Measurements from ENCODE around the gene GAMT.

GAMT gene

GRCh38 chr19:1395194-1396018 is 5.9 kb downstream of the GAMT start:
- DNase-seq (ENCODE audit: low read depth) = no peak
- TF ChIP-seq, protein P1, sequence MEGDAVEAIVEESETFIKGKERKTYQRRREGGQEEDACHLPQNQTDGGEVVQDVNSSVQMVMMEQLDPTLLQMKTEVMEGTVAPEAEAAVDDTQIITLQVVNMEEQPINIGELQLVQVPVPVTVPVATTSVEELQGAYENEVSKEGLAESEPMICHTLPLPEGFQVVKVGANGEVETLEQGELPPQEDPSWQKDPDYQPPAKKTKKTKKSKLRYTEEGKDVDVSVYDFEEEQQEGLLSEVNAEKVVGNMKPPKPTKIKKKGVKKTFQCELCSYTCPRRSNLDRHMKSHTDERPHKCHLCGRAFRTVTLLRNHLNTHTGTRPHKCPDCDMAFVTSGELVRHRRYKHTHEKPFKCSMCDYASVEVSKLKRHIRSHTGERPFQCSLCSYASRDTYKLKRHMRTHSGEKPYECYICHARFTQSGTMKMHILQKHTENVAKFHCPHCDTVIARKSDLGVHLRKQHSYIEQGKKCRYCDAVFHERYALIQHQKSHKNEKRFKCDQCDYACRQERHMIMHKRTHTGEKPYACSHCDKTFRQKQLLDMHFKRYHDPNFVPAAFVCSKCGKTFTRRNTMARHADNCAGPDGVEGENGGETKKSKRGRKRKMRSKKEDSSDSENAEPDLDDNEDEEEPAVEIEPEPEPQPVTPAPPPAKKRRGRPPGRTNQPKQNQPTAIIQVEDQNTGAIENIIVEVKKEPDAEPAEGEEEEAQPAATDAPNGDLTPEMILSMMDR (IDR thresholded peaks at IDR 0.05; ENCODE audit: low read depth, low read length) = no peak
- TF ChIP-seq MYC (IDR thresholded peaks at IDR 0.05; ENCODE audit: low read depth, low read length) (no peak), MAX (IDR thresholded peaks at IDR 0.05; ENCODE audit: low read depth, low read length) (no peak), POLR2A (IDR thresholded peaks at IDR 0.05; ENCODE audit: extremely low read depth, insufficient read length) (no peak)
- H3K4me3 ChIP-seq (ENCODE audit: low read depth, low read length) = no peak overlapping the region

DNA sequence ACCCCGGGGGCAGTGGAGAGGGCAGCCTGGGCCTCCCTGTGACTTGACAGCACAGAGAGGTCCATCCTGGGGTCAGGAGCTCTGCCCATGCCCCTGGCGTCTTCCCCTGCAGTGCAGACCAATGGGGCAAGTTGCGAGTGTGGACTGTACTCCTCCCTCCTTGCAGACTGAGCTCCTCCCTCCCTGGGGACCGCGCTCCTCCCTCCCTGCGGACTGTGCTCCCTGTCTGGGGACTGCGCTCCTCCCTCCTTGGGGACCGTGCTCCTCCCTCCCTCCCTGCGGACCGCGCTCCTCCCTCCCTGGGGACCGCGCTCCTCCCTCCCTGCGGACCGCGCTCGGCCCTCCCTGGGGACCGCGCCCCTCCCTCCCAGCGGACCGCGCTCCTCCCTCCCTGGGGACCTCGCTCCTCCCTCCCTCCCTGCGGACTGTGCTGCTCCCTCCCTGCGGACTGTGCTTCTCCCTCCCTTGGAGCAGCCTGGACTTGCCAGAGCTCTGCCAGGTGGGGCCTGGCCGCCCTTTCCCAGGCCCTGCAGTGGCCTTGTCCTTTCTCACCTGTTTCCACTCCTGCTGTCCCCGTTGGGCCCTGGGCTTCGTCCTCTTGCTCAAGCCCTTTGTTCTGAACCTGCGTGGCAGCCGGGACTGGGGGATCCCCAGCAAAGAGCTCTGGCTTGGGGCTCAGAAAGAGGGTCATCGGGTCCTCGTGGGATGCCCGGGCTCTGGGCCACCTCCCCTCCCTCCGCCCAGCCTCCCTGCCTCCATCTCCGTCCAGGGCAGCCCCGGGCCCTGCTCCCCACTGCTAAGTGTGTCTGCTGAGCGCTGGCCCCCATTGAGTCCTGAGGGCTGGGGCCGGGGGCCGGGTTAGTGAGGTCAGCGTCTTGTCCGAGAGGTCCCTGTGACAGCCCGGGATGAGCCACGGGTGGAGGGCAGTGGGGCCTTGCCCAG is 6.8 kb downstream of the GAMT start:
- TF ChIP-seq MAX (IDR thresholded peaks at IDR 0.05; ENCODE audit: low read depth, low read length) (no peak), POLR2A (IDR thresholded peaks at IDR 0.05; ENCODE audit: extremely low read depth, insufficient read length) (no peak), MYC (IDR thresholded peaks at IDR 0.05; ENCODE audit: low read depth, low read length) (no peak)
- TF ChIP-seq, protein P1 (IDR thresholded peaks at IDR 0.05; ENCODE audit: low read depth, low read length) = no peak
- DNase-seq (ENCODE audit: low read depth) = no peak

GRCh38 chr19:1393841-1394240 is 7.5 kb downstream of the GAMT start:
- no peak overlapping the region for H3K4me3 ChIP-seq (ENCODE audit: low read depth, low read length)
- TF ChIP-seq, protein P1 (IDR thresholded peaks at IDR 0.05; ENCODE audit: low read depth, low read length) = no peak
- TF ChIP-seq MAX (IDR thresholded peaks at IDR 0.05; ENCODE audit: low read depth, low read length) (no peak), POLR2A (IDR thresholded peaks at IDR 0.05; ENCODE audit: extremely low read depth, insufficient read length) (no peak), MYC (IDR thresholded peaks at IDR 0.05; ENCODE audit: low read depth, low read length) (no peak)
- no peak for DNase-seq (ENCODE audit: low read depth)

More for the DNA sequence above, 6.8 kb downstream of the GAMT start:
- H3K4me3 ChIP-seq (ENCODE audit: low read depth, low read length) = no peak overlapping the region

DNA sequence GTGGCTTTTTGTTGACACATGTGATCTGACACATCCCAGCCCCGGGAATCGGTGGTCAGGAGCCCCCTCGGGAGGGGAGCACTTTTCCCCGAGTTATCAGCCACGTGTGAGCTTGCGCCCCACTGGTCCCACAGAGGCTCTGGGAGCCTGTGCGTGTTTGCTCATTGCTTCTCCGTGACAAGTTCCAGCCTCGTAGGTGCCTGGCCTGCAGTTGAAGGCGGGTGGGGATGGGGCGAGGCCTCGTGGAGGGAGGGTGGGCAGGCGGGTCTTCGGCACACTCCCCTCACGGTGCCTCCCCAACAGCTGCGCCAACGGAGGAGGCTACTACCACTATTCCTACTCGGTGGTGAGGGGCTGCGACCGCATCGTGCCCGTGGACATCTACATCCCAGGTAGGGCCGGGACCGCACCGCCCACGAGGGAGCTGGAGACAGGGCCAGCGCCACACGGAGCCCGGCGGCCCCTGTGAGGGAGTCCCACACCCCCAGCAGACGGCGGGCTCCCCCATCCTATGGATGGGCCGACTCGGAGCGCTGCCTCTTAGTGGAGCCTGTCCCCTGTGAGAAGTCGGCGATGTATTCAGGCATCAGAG is 8.3 kb downstream of the GAMT start:
- TF ChIP-seq MYC (IDR thresholded peaks at IDR 0.05; ENCODE audit: low read depth, low read length) (no peak), POLR2A (IDR thresholded peaks at IDR 0.05; ENCODE audit: extremely low read depth, insufficient read length) (no peak), MAX (IDR thresholded peaks at IDR 0.05; ENCODE audit: low read depth, low read length) (no peak)
- TF ChIP-seq, protein P1 (IDR thresholded peaks at IDR 0.05; ENCODE audit: low read depth, low read length) = no peak

GRCh38 chr19:1392407-1392806 is 8.9 kb downstream of the GAMT start:
- H3K4me3 ChIP-seq (ENCODE audit: low read depth, low read length) = no peak overlapping the region
- no peak for DNase-seq (ENCODE audit: low read depth)
- no peak for TF ChIP-seq MAX (IDR thresholded peaks at IDR 0.05; ENCODE audit: low read depth, low read length)
- TF ChIP-seq POLR2A (IDR thresholded peaks at IDR 0.05; ENCODE audit: extremely low read depth, insufficient read length) = no peak
- TF ChIP-seq MYC (IDR thresholded peaks at IDR 0.05; ENCODE audit: low read depth, low read length) = no peak
- TF ChIP-seq, protein P1 (IDR thresholded peaks at IDR 0.05; ENCODE audit: low read depth, low read length) = no peak

More for the DNA sequence above, 8.3 kb downstream of the GAMT start:
- no peak overlapping the region for H3K4me3 ChIP-seq (ENCODE audit: low read depth, low read length)
- DNase-seq (ENCODE audit: low read depth) = no peak

Measured in NB4 (cell line).